ENCODE measurements around the gene AREL1.

The AREL1 gene

GRCh38 chr14:74647678-74648461 is 65.0 kb downstream of the AREL1 start:
- no peaks in the 10 kb centered on the region; the same call in 1 of the 2 replicates for H3K36me3 ChIP-seq (ENCODE audit: low read depth)
- no peak for DNase-seq (ENCODE audit: low spot score)
- ATAC-seq (ENCODE audit: low read depth), result peak; percentile 64
- no peak for TF ChIP-seq CTCF (IDR thresholded peaks at IDR 0.05; ENCODE audit: poor library complexity, severe bottlenecking)
- H3K9me3 ChIP-seq (ENCODE audit: severe bottlenecking), result no peaks in the 10 kb centered on the region
- no peak overlapping the region for H3K4me3 ChIP-seq (ENCODE audit: severe bottlenecking)
- peak overlapping the region; percentile 49 for H3K27ac ChIP-seq (ENCODE audit: poor library complexity, severe bottlenecking)
- peaks cover 34% of the 10 kb centered on the region for H3K4me1 ChIP-seq (ENCODE audit: insufficient read depth, poor library complexity, severe bottlenecking)
- no peaks in the 10 kb centered on the region for H3K27me3 ChIP-seq (ENCODE audit: insufficient read depth, poor library complexity, severe bottlenecking)

GRCh38 chr14:74647061-74647677 is 65.7 kb downstream of the AREL1 start:
- no peaks in the 10 kb centered on the region for H3K36me3 ChIP-seq (ENCODE audit: low read depth)
- H3K27me3 ChIP-seq (ENCODE audit: insufficient read depth, poor library complexity, severe bottlenecking), result no peaks in the 10 kb centered on the region
- no peak for TF ChIP-seq CTCF (IDR thresholded peaks at IDR 0.05; ENCODE audit: poor library complexity, severe bottlenecking)
- no peak overlapping the region for H3K4me3 ChIP-seq (ENCODE audit: severe bottlenecking)
- H3K9me3 ChIP-seq (ENCODE audit: severe bottlenecking), result no peaks in the 10 kb centered on the region
- H3K4me1 ChIP-seq (ENCODE audit: insufficient read depth, poor library complexity, severe bottlenecking), result peaks cover 34% of the 10 kb centered on the region
- ATAC-seq (ENCODE audit: low read depth) (no peak), DNase-seq (ENCODE audit: low spot score) (no peak)
- H3K27ac ChIP-seq (ENCODE audit: poor library complexity, severe bottlenecking), result peak overlapping the region; percentile 49

- H3K9me3 ChIP-seq (ENCODE audit: severe bottlenecking), result no peaks in the 10 kb centered on the region
- H3K36me3 ChIP-seq (ENCODE audit: low read depth), result no peaks in the 10 kb centered on the region
- H3K27ac ChIP-seq (ENCODE audit: poor library complexity, severe bottlenecking), result no peak overlapping the region
- H3K27me3 ChIP-seq (ENCODE audit: insufficient read depth, poor library complexity, severe bottlenecking), result no peaks in the 10 kb centered on the region
- TF ChIP-seq CTCF (IDR thresholded peaks at IDR 0.05; ENCODE audit: poor library complexity, severe bottlenecking), result no peak
- ATAC-seq (ENCODE audit: low read depth) (no peak), DNase-seq (ENCODE audit: low spot score) (no peak)
- peaks cover 31% of the 10 kb centered on the region for H3K4me1 ChIP-seq (ENCODE audit: insufficient read depth, poor library complexity, severe bottlenecking)
- no peak overlapping the region for H3K4me3 ChIP-seq (ENCODE audit: severe bottlenecking)
Observed at GRCh38 chr14:74645756-74646470, 67.0 kb downstream of the AREL1 start.

GRCh38 chr14:74645244-74645643 is 67.6 kb downstream of the AREL1 start:
- Histone ChIP-seq H3K27ac (ENCODE audit: poor library complexity, severe bottlenecking) (no peak overlapping the region), H3K4me3 (ENCODE audit: severe bottlenecking) (no peak overlapping the region), H3K4me1 (ENCODE audit: insufficient read depth, poor library complexity, severe bottlenecking) (peaks cover 27% of the 10 kb centered on the region), H3K27me3 (ENCODE audit: insufficient read depth, poor library complexity, severe bottlenecking) (no peaks in the 10 kb centered on the region), H3K36me3 (ENCODE audit: low read depth) (no peaks in the 10 kb centered on the region), H3K9me3 (ENCODE audit: severe bottlenecking) (no peaks in the 10 kb centered on the region)
- DNase-seq (ENCODE audit: low spot score), result no peak
- ATAC-seq (ENCODE audit: low read depth), result no peak
- no peak for TF ChIP-seq CTCF (IDR thresholded peaks at IDR 0.05; ENCODE audit: poor library complexity, severe bottlenecking)
